Lung (tissue), 12 donors: ENCODE measurements around the gene KCNA5. TPM values are rescaled to one million over a fixed set of nuclear protein-coding genes. Genes with fewer than 3 reads are reported as not detected.

Source experiments
- ATAC-seq: fragments of 200-7000 bp; cut with Tn5 transposase; one replicate; pipeline ENCODE4 v1.9.1; 2020; ENCODE audit warnings: moderate number of reproducible peaks; ENCODE audit not compliant: insufficient read depth, low FRiP score
- DNase-seq, 3 donors: peaks; one replicate each; pipeline ENCODE4 v3.0.0-alpha.2; 2013 to 2017
- H3K27ac ChIP-seq, 2 donors: one replicate each; pipeline ENCODE4 v1.5.1; 2013; ENCODE audit warnings: mild to moderate bottlenecking in 2 of 2, moderate library complexity in 2 of 2, control low read depth in 1 of 2, inconsistent platforms in 1 of 2, low read depth in 1 of 2, low read length in 1 of 2
- H3K27me3 ChIP-seq, 3 donors: one replicate each; pipeline ENCODE4 v1.5.1; 2013; ENCODE audit warnings: low read length in 2 of 3; ENCODE audit not compliant: control insufficient read depth in 3 of 3, insufficient read depth in 3 of 3
- H3K36me3 ChIP-seq, 4 donors: one replicate each; pipeline ENCODE4 v1.5.1; 2013; ENCODE audit warnings: low read length in 4 of 4, mild to moderate bottlenecking in 1 of 4, moderate library complexity in 1 of 4; ENCODE audit not compliant: control insufficient read depth in 4 of 4, insufficient read depth in 4 of 4
- H3K4me1 ChIP-seq, 5 donors: one replicate each; pipeline ENCODE4 v1.5.1; 2013; ENCODE audit warnings: low read length in 5 of 5, mild to moderate bottlenecking in 2 of 5, moderate library complexity in 1 of 5; ENCODE audit not compliant: control insufficient read depth in 5 of 5, insufficient read depth in 5 of 5
- H3K4me3 ChIP-seq: one replicate; pipeline ENCODE4 v1.5.1; 2013; ENCODE audit warnings: mild to moderate bottlenecking, control low read depth, moderate library complexity
- H3K9ac ChIP-seq, 2 donors: one replicate each; pipeline ENCODE4 v1.5.1; 2013; ENCODE audit warnings: low read length in 2 of 2, control low read depth in 1 of 2; ENCODE audit not compliant: insufficient read depth in 1 of 2
- H3K9me3 ChIP-seq, 4 donors: one replicate each; pipeline ENCODE4 v1.5.1; 2013; ENCODE audit warnings: low read length in 3 of 4, mild to moderate bottlenecking in 1 of 4, moderate library complexity in 1 of 4; ENCODE audit not compliant: control insufficient read depth in 4 of 4, insufficient read depth in 3 of 4
- WGBS, 2 donors: extraction: QIAGEN DNeasy Blood & Tissue Kit; methylation state at CpG; one replicate each; pipeline ENCODE4 v1.1.7; 2013; 5-methylcytosine and 5-hydroxymethylcytosine counted together
- polyA plus RNA-seq, 2 donors: library from polyadenylated mRNA; stranded (reverse); fragments of 200-250 nt; gene quantifications; one replicate each; pipeline ENCODE4 v1.2.1, GENCODE V29; 2013
- total RNA-seq, 2 donors: library from RNA; depleted of rRNA in 1 of 2; stranded (reverse); fragments of >200 nt in 1 of 2; gene quantifications; one replicate each; pipeline ENCODE4 v1.2.1, GENCODE V29; 2014 to 2021
- TF ChIP-seq, protein P1 (sequence below): IDR thresholded peaks from 2 replicates; pipeline ENCODE4 v1.5.1; 2012; ENCODE audit warnings: mild to moderate bottlenecking; ENCODE audit errors: control extremely low read depth, extremely low read depth
- donor health status: control.
- donor health status: control.
- donor health status: Bipolar disorder and iron deficiency.
- donor health status: healthy.
- donor health status: DM: yes; HTN: yes; CAD: no.

The KCNA5 gene
- total and polyA plus RNA-seq, 4 donors: 0.46 to 3.8 (median 2.4) TPM

DNA sequence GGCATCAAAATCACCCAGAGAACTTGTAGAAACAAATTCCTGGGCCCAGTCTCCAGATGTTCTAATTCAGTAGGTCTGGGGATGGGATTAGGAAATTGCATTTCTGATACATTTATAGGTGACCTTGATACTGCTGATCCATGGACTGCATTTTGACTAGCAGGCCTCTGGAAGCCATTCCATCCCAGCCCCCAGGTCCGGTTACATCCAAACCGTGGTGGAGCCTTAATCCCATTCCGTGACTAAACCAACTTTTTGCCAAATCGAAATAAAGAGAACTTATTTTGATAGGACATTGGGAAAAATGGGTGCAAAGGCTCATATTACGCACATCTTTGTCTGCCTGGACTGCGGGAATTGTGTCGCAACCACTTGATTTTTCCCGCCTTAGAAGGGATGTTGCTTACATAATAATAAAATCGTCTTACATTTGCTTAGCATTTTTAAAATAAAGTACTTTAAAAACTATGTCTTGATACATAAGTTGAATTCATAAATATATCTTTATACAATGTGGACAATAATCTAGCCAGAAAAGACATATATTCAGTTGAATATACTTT, 5.8 kb upstream of the KCNA5 start:
- TF ChIP-seq, protein P1, sequence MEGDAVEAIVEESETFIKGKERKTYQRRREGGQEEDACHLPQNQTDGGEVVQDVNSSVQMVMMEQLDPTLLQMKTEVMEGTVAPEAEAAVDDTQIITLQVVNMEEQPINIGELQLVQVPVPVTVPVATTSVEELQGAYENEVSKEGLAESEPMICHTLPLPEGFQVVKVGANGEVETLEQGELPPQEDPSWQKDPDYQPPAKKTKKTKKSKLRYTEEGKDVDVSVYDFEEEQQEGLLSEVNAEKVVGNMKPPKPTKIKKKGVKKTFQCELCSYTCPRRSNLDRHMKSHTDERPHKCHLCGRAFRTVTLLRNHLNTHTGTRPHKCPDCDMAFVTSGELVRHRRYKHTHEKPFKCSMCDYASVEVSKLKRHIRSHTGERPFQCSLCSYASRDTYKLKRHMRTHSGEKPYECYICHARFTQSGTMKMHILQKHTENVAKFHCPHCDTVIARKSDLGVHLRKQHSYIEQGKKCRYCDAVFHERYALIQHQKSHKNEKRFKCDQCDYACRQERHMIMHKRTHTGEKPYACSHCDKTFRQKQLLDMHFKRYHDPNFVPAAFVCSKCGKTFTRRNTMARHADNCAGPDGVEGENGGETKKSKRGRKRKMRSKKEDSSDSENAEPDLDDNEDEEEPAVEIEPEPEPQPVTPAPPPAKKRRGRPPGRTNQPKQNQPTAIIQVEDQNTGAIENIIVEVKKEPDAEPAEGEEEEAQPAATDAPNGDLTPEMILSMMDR: no peak
- Histone ChIP-seq H3K9me3 (peaks cover 0 to 3% (median 1%) of the 10 kb centered on the region in 4 donors), H3K9ac (no peak overlapping the region), H3K4me3 (no peak overlapping the region), H3K27ac (no peak overlapping the region), H3K27me3 (peaks cover 0 to 43% (median 22%) of the 10 kb centered on the region in 3 donors), H3K4me1 (peaks cover 0 to 10% (median 6%) of the 10 kb centered on the region in 5 donors), H3K36me3 (no peaks in the 10 kb centered on the region)
- DNase-seq: no peak
- 84 to 87% methylated on average over 9 of the region's 9 CpGs for WGBS, 2 donors
- ATAC-seq: no peak

DNA sequence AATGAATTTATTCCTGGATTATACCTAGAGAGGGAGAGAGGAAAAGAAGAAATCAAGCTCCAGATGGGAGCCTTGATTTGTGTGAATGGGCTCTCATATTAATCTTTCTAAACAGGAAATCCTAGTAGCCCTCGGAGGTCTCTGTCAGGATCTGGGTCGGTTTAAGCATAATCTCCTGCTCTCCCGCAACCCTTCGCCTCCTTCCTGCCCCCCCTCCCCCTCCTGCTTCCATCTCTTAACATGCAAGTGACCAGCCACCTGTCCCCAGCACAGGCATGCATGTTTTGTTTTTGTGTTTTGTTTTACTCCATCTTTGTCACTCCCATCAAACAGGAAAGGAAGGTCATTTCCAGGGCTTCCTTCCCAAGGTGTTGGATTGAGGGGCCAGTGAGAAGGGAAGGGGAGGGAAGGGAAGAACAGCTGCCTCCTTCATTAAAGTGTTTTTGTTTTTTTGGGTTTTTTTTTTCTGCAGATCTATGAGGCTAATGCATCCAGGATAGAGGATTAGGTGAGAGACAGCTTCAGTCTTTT, 4.8 kb upstream of the KCNA5 start:
- Histone ChIP-seq H3K27ac (no peak overlapping the region), H3K4me1 (peaks cover 0 to 8% (median 5%) of the 10 kb centered on the region in 5 donors), H3K4me3 (no peak overlapping the region), H3K9me3 (peaks cover 0 to 3% (median 1%) of the 10 kb centered on the region in 4 donors), H3K36me3 (no peaks in the 10 kb centered on the region), H3K9ac (no peak overlapping the region), H3K27me3 (peaks cover 0 to 51% (median 29%) of the 10 kb centered on the region in 3 donors)
- ATAC-seq (no peak), DNase-seq (no peak)
- 15 to 21% methylated on average over 4 of the region's 4 CpGs for WGBS, 2 donors
- TF ChIP-seq, protein P1: no peak

GRCh38 chr12:5039815-5040214, 3.9 kb upstream of the KCNA5 start:
- Histone ChIP-seq H3K36me3 (no peaks in the 10 kb centered on the region), H3K9ac (no peak overlapping the region), H3K4me3 (no peak overlapping the region), H3K27me3 (peaks cover 4 to 57% (median 29%) of the 10 kb centered on the region in 3 donors), H3K27ac (no peak overlapping the region), H3K4me1 (peaks cover 0 to 6% (median 0%) of the 10 kb centered on the region in 5 donors), H3K9me3 (peaks cover 0 to 7% (median 1%) of the 10 kb centered on the region in 4 donors)
- ATAC-seq (no peak), DNase-seq (no peak)
- TF ChIP-seq, protein P1: no peak
- WGBS, 2 donors: 71 to 88% methylated on average over 3 of the region's 3 CpGs

- H3K27me3 ChIP-seq: peaks cover 4 to 57% (median 29%) of the 10 kb centered on the region in 3 donors
- ATAC-seq (no peak), DNase-seq (no peak)
- no peak overlapping the region for H3K4me3 ChIP-seq
- TF ChIP-seq, protein P1: no peak
- no peaks in the 10 kb centered on the region for H3K36me3 ChIP-seq
- H3K27ac ChIP-seq: no peak overlapping the region
- peaks cover 0 to 6% (median 0%) of the 10 kb centered on the region in 5 donors for H3K4me1 ChIP-seq
- WGBS, 2 donors: 32 to 44% methylated on average over 5 of the region's 5 CpGs
- peaks cover 0 to 7% (median 1%) of the 10 kb centered on the region in 4 donors for H3K9me3 ChIP-seq
- H3K9ac ChIP-seq: no peak overlapping the region
Measured at GRCh38 chr12:5040368-5040767, 3.3 kb upstream of the KCNA5 start.
